GM12872 (cell line): ENCODE measurements around the gene UPF1.

ENCODE experiments used
- CTCF ChIP-seq: IDR thresholded peaks from 3 replicates; pipeline ENCODE4 v1.5.1; 2011; ENCODE audit warnings: low read depth, mild to moderate bottlenecking, low read length, moderate library complexity; ENCODE audit not compliant: insufficient read depth

Gene UPF1

GRCh38 chr19:18831524-18832305 is at the start of gene UPF1:
TSS of gene UPF1 (plus strand) at chr19:18831959. CDS start at chr19:18832210, 251 bp downstream.
- 0 out of 3 replicates have a peak, but pooled peaks have one; percentile 12 for TF ChIP-seq CTCF

- TF ChIP-seq CTCF = no peak
These were observed 49.1 kb upstream of the UPF1 start for GRCh38 chr19:18782559-18783225.

- no peak for TF ChIP-seq CTCF
These were observed 47.6 kb upstream of the UPF1 start for GRCh38 chr19:18783958-18784785.

- TF ChIP-seq CTCF = no peak
These were observed 47.0 kb upstream of the UPF1 start for GRCh38 chr19:18784786-18785120.

- TF ChIP-seq CTCF = no peak
These were observed 46.3 kb upstream of the UPF1 start for GRCh38 chr19:18785179-18786124.

- TF ChIP-seq CTCF = no peak
These were observed 43.0 kb upstream of the UPF1 start for GRCh38 chr19:18788529-18789421.
